Pancreas (tissue), 10 donors: Measurements from ENCODE around the gene OPRL1. TPM values are rescaled to one million over a fixed set of nuclear protein-coding genes. Genes with fewer than 3 reads are reported as not detected.

Experiments
- ATAC-seq, 4 donors: fragments of 200-7000 bp; cut with Tn5 transposase; one replicate each; pipeline versions ENCODE4 v1.8.0 to v1.9.1; 2020; ENCODE audit warnings: mild to moderate bottlenecking in 4 of 4, moderate library complexity in 4 of 4
- DNase-seq, 6 donors: peaks; one replicate each; pipeline ENCODE4 v3.0.0-alpha.2; 2020
- FAIRE-seq: peaks from 2 replicates; lab custom pipeline; 2012; peaks lifted over from hg19 to GRCh38; lab: Jason Lieb, UNC
- H3K27ac ChIP-seq, 4 donors: fragments of 200-600 bp; sonication (generic); 1 replicate in 3 of 4; 2 replicates in 1 of 4; pipeline versions ENCODE4 v1.5.0 to v1.8.0; 2020
- H3K27me3 ChIP-seq, 4 donors: fragments of 200-600 bp; one replicate each; pipeline ENCODE4 v1.8.0; 2021
- H3K36me3 ChIP-seq, 3 donors: fragments of 200-600 bp; sonication (generic) in 1 of 3; one replicate each; pipeline versions ENCODE4 v1.5.0 to v1.8.0; 2020 to 2021
- H3K4me1 ChIP-seq, 3 donors: fragments of 200-600 bp; one replicate each; pipeline ENCODE4 v1.8.0; 2021
- H3K4me3 ChIP-seq, 4 donors: fragments of 200-600 bp; sonication (generic) in 2 of 4; one replicate each; pipeline versions ENCODE4 v1.5.0 to v1.8.0; 2020 to 2021
- H3K9me3 ChIP-seq, 4 donors: fragments of 200-600 bp; one replicate each; pipeline ENCODE4 v1.8.0; 2021
- CTCF ChIP-seq, 4 donors: fragments of 200-600 bp; sonication (generic) in 3 of 4; IDR thresholded peaks; one replicate each; pipeline versions ENCODE4 v1.5.0 to v1.8.0; 2021; ENCODE audit warnings: antibody characterized with exemption in 4 of 4
- WGBS, 2 donors: extraction: QIAGEN DNeasy Blood & Tissue Kit; methylation state at CpG; one replicate each; pipeline ENCODE4 v1.1.7; 2013; 5-methylcytosine and 5-hydroxymethylcytosine counted together
- intact Hi-C, 3 donors: fragments of 100-400 bp; cut with DNase I; formaldehyde crosslinking; loops; one replicate each; pipeline versions ENCODE4 v1.11.1 to v1.14.2; 2022
- polyA plus RNA-seq, 2 donors: library from polyadenylated mRNA; stranded (reverse); fragments of 200-250 nt; gene quantifications; one replicate each; pipeline ENCODE4 v1.2.3, GENCODE V29; 2013
- total RNA-seq, 6 donors: library from RNA; stranded (reverse); fragmentation: NEBNext Ultra II Directional in 4 of 6; extraction: Animal tissue kit (Norgen Biotek cat#: 25700) in 4 of 6; gene quantifications; one replicate each; pipeline versions ENCODE4 v1.2.1 to v1.2.4, GENCODE V29; 2021 to 2023
- donor health status: healthy with polysubstance abuse.
- donor health status: DM: no; HTN: no; CAD: no; lungs with moderate emphysema.
- donor health status: DM: no; HTN: no; CAD: no.
- donor health status: control.
- donor health status: control.
- donor health status: Bipolar disorder and iron deficiency.
- donor health status: DM: yes; HTN: yes; CAD: no.
- donor health status: DM: no; HTN: no; CAD: no.
- donor health status: DM: no; HTN: no; CAD: no.
- donor health status: DM: yes; HTN: yes; CAD: no.

The OPRL1 gene
- total and polyA plus RNA-seq, 8 donors = 0.25 to 2.2 (median 0.91) TPM

GRCh38 chr20:64058536-64058935, 21.3 kb upstream of the OPRL1 start:
- H3K4me1 ChIP-seq = peaks cover 0 to 4% (median 0%) of the 10 kb centered on the region in 3 donors
- H3K4me3 ChIP-seq = no peak overlapping the region
- no peaks in the 10 kb centered on the region for H3K9me3 ChIP-seq
- no peaks in the 10 kb centered on the region for H3K27me3 ChIP-seq
- no peak for DNase-seq
- 63 to 64% methylated on average over 12 of the region's 12 CpGs for WGBS, 2 donors
- intact Hi-C loops = no loop called here
- H3K27ac ChIP-seq = no peak overlapping the region
- H3K36me3 ChIP-seq = no peaks in the 10 kb centered on the region
- no peak for ATAC-seq
- FAIRE-seq = no peak
- TF ChIP-seq CTCF (IDR thresholded peaks at IDR 0.05) = no peak

GRCh38 chr20:64062276-64062595, 17.6 kb upstream of the OPRL1 start:
- H3K4me1 ChIP-seq = peaks cover 0 to 5% (median 4%) of the 10 kb centered on the region in 3 donors
- DNase-seq = no peak
- peak in 1 of 4 donors; percentile 0 for ATAC-seq
- FAIRE-seq = no peak
- H3K9me3 ChIP-seq = no peaks in the 10 kb centered on the region
- no peak for TF ChIP-seq CTCF (IDR thresholded peaks at IDR 0.05)
- H3K27me3 ChIP-seq = no peaks in the 10 kb centered on the region
- no peaks in the 10 kb centered on the region for H3K36me3 ChIP-seq
- intact Hi-C loops = no loop called here
- peak overlapping the region; percentile 79 to 92 (median 87) for H3K4me3 ChIP-seq
- H3K27ac ChIP-seq = peak overlapping the region; percentile 51 to 83 (median 70)
- 55 to 59% methylated on average over 5 of the region's 5 CpGs for WGBS, 2 donors

GRCh38 chr20:64062596-64063388, 17.1 kb upstream of the OPRL1 start, which contains the start of gene TCEA2:
TCEA2 (plus strand) TSS chr20:64063198; CDS start chr20:64063313, 115 bp downstream.
- no peak for FAIRE-seq
- TF ChIP-seq CTCF (IDR thresholded peaks at IDR 0.05) = no peak

GRCh38 chr20:64063389-64064144, 16.3 kb upstream of the OPRL1 start:
- 3% methylated on average over 32 to 51 of the region's 51 CpGs for WGBS, 2 donors
- FAIRE-seq (no peak), ATAC-seq (peak; percentile 3 to 23 (median 8)), DNase-seq (peak in 2 of 6 donors; percentile 49 to 64)
- H3K36me3 ChIP-seq = no peaks in the 10 kb centered on the region
- peaks cover 0 to 5% (median 4%) of the 10 kb centered on the region in 3 donors for H3K4me1 ChIP-seq
- TF ChIP-seq CTCF (IDR thresholded peaks at IDR 0.05) = no peak
- H3K27me3 ChIP-seq = no peaks in the 10 kb centered on the region
- H3K9me3 ChIP-seq = no peaks in the 10 kb centered on the region
- H3K4me3 ChIP-seq = peak overlapping the region; percentile 79 to 92 (median 87)
- peak overlapping the region in 1 of 4 donors; percentile 39 for H3K27ac ChIP-seq
- intact Hi-C loops = no loop called here

More at GRCh38 chr20:64062596-64063388, 17.1 kb upstream of the OPRL1 start, which contains the start of gene TCEA2:
- DNase-seq (peak; percentile 95 to 99 (median 96)), ATAC-seq (peak; percentile 92 to 98 (median 98))
- Histone ChIP-seq H3K27ac (peak within 1 kb of the TSS; percentile 51 to 83 (median 70)), H3K36me3 (no peaks in the 10 kb centered on the region), H3K4me1 (peaks cover 0 to 5% (median 4%) of the 10 kb centered on the region in 3 donors), H3K9me3 (no peaks in the 10 kb centered on the region), H3K4me3 (peak within 1 kb of the TSS; percentile 79 to 92 (median 87)), H3K27me3 (no peaks in the 10 kb centered on the region)
- 5 to 7% methylated on average over 51 to 85 of the region's 85 CpGs for WGBS, 2 donors
- intact Hi-C loops = no loop called here
